Stomach (tissue), 9 donors: ENCODE results near the gene TINAGL1. TPM values are rescaled to one million over a fixed set of nuclear protein-coding genes. Genes with fewer than 3 reads are reported as not detected.
A peak's percentile ranks its signal among the peaks of the same experiment; 100 is the strongest.

Experiments used
- DNase-seq, 2 donors: peaks; one replicate each; pipeline versions ENCODE4 v3.0.0 to v3.0.0-alpha.2; 2013 to 2019
- H3K27ac ChIP-seq, 5 donors: fragments of 200-600 bp in 4 of 5; sonication (generic) in 4 of 5; one replicate each; pipeline ENCODE4 v1.5.1; 2013 to 2019; ENCODE audit warnings: mild to moderate bottlenecking in 1 of 5, moderate library complexity in 1 of 5
- H3K27me3 ChIP-seq, 3 donors: fragments of 200-600 bp; sonication (generic); one replicate each; pipeline ENCODE4 v1.5.1; 2017 to 2019; ENCODE audit warnings: mixed run types in 1 of 3
- H3K36me3 ChIP-seq, 4 donors: fragments of 200-600 bp; sonication (generic); 1 replicate in 3 of 4; 2 replicates in 1 of 4; pipeline ENCODE4 v1.5.1; 2016 to 2019
- H3K4me1 ChIP-seq, 4 donors: fragments of 200-600 bp; sonication (generic); one replicate each; pipeline ENCODE4 v1.5.1; 2016 to 2019
- H3K4me3 ChIP-seq, 4 donors: fragments of 200-600 bp; sonication (generic) in 3 of 4; one replicate each; pipeline ENCODE4 v1.5.1; 2016 to 2019; ENCODE audit warnings: mild to moderate bottlenecking in 1 of 4
- H3K9me3 ChIP-seq, 4 donors: fragments of 200-600 bp; sonication (generic); one replicate each; pipeline ENCODE4 v1.5.1; 2016 to 2019
- CTCF ChIP-seq, 7 experiments: fragments of 450-650 bp in 4 of 7; fragments of 200-600 bp in 3 of 7; sonication (generic) in 3 of 7; IDR thresholded peaks; one replicate each; pipeline ENCODE4 v1.5.1; 2016 to 2019; ENCODE audit warnings: antibody characterized with exemption in 7 of 7, control low read depth in 2 of 7, mild to moderate bottlenecking in 1 of 7
- EP300 ChIP-seq: sonication (generic); formaldehyde crosslinking; IDR thresholded peaks from one replicate; pipeline ENCODE4 v1.6.1; 2017; ENCODE audit warnings: antibody characterized with exemption
- POLR2A ChIP-seq, 4 donors: fragments of 450-650 bp; IDR thresholded peaks; one replicate each; pipeline ENCODE4 v1.6.1; 2016; ENCODE audit warnings: antibody characterized with exemption in 4 of 4, control low read depth in 2 of 4, mild to moderate bottlenecking in 1 of 4, moderate library complexity in 1 of 4
- POLR2AphosphoS5 ChIP-seq, 3 donors: sonication (generic); formaldehyde crosslinking; IDR thresholded peaks; one replicate each; pipeline ENCODE4 v1.6.1; 2016; ENCODE audit warnings: antibody characterized with exemption in 3 of 3
- WGBS, 5 donors: extraction: QIAGEN DNeasy Blood & Tissue Kit in 3 of 5; methylation state at CpG; one replicate each; pipeline versions ENCODE4 v1.1.5 to v1.1.7; 2013 to 2018; 5-methylcytosine and 5-hydroxymethylcytosine counted together
- intact Hi-C: fragments of 100-400 bp; cut with DNase I; formaldehyde crosslinking; loops from one replicate; pipeline ENCODE4 v1.15.1; 2023; ENCODE audit warnings: low total_unique reads
- polyA plus RNA-seq, 3 donors: library from polyadenylated mRNA; stranded (reverse); fragments of 200-250 nt; gene quantifications; one replicate each; pipeline ENCODE4 v1.2.3, GENCODE V29; 2013
- total RNA-seq, 5 donors: library from RNA; depleted of rRNA; stranded (reverse); fragments of >200 nt; gene quantifications; one replicate each; pipeline versions ENCODE4 v1.1.0 to v1.2.3, GENCODE V29; 2014 to 2016
- donor health status: healthy with polysubstance abuse.
- donor health status: Bipolar disorder and iron deficiency.
- donor health status: healthy.

TINAGL1 gene
- total and polyA plus RNA-seq, 8 donors, result 17.9 to 691 (median 124) TPM

GRCh38 chr1:31570906-31571305 lies 5.4 kb upstream of the TINAGL1 start:
- DNase-seq, result no peak
- intact Hi-C loops, result no loop called here
- Histone ChIP-seq H3K9me3 (no peaks in the 10 kb centered on the region), H3K4me3 (no peak overlapping the region), H3K4me1 (peaks cover 34 to 45% (median 34%) of the 10 kb centered on the region in 4 donors), H3K27me3 (no peaks in the 10 kb centered on the region), H3K27ac (no peak overlapping the region), H3K36me3 (no peaks in the 10 kb centered on the region)
- 69 to 98% (median 86%) methylated on average over 1 of the region's 1 CpG for WGBS, 5 donors
- TF ChIP-seq POLR2A (IDR thresholded peaks at IDR 0.05) (no peak), EP300 (no peak), POLR2AphosphoS5 (IDR thresholded peaks at IDR 0.05) (no peak), CTCF (IDR thresholded peaks at IDR 0.05) (no peak)

GRCh38 chr1:31571340-31572295 lies 4.7 kb upstream of the TINAGL1 start:
- DNase-seq, result no peak
- peaks cover 38 to 50% (median 40%) of the 10 kb centered on the region in 4 donors for H3K4me1 ChIP-seq
- no peak overlapping the region for H3K4me3 ChIP-seq
- peaks cover 0 to 6% (median 0%) of the 10 kb centered on the region in 3 donors for H3K27me3 ChIP-seq
- no peak overlapping the region for H3K27ac ChIP-seq
- WGBS, 5 donors, result 84 to 89% (median 86%) methylated on average over 14 of the region's 14 CpGs
- H3K36me3 ChIP-seq, result no peaks in the 10 kb centered on the region
- H3K9me3 ChIP-seq, result no peaks in the 10 kb centered on the region
- intact Hi-C loops, result no loop called here
- no peak for TF ChIP-seq POLR2A (IDR thresholded peaks at IDR 0.05)
- no peak for TF ChIP-seq POLR2AphosphoS5 (IDR thresholded peaks at IDR 0.05)
- TF ChIP-seq EP300, result no peak
- no peak for TF ChIP-seq CTCF (IDR thresholded peaks at IDR 0.05)

GRCh38 chr1:31572323-31573104 lies 3.8 kb upstream of the TINAGL1 start:
- no peak overlapping the region for H3K4me3 ChIP-seq
- H3K27ac ChIP-seq, result peak overlapping the region; percentile 30 to 94 (median 92)
- WGBS, 5 donors, result 74 to 87% (median 80%) methylated on average over 7 of the region's 7 CpGs
- TF ChIP-seq CTCF (IDR thresholded peaks at IDR 0.05), result no peak
- no peak for TF ChIP-seq EP300
- TF ChIP-seq POLR2AphosphoS5 (IDR thresholded peaks at IDR 0.05), result no peak
- no peak for TF ChIP-seq POLR2A (IDR thresholded peaks at IDR 0.05)
- no peaks in the 10 kb centered on the region for H3K36me3 ChIP-seq
- DNase-seq, result no peak
- H3K9me3 ChIP-seq, result no peaks in the 10 kb centered on the region
- H3K27me3 ChIP-seq, result peaks cover 0 to 12% (median 0%) of the 10 kb centered on the region in 3 donors
- intact Hi-C loops, result no loop called here
- peaks cover 38 to 50% (median 41%) of the 10 kb centered on the region in 4 donors for H3K4me1 ChIP-seq

GRCh38 chr1:31573261-31573660 lies 3.1 kb upstream of the TINAGL1 start:
- Histone ChIP-seq H3K27ac (peak overlapping the region; percentile 30 to 94 (median 92)), H3K9me3 (no peaks in the 10 kb centered on the region), H3K4me3 (no peak overlapping the region), H3K27me3 (peaks cover 0 to 12% (median 0%) of the 10 kb centered on the region in 3 donors), H3K36me3 (no peaks in the 10 kb centered on the region), H3K4me1 (peaks cover 38 to 50% (median 43%) of the 10 kb centered on the region in 4 donors)
- TF ChIP-seq CTCF (IDR thresholded peaks at IDR 0.05), result no peak
- no peak for TF ChIP-seq POLR2AphosphoS5 (IDR thresholded peaks at IDR 0.05)
- DNase-seq, result no peak
- 82 to 92% (median 88%) methylated on average over 8 of the region's 8 CpGs for WGBS, 5 donors
- intact Hi-C loops, result no loop called here
